Epithelial cell of esophagus (primary cell): ENCODE data around the gene MRPL38.

Source experiments
- DNase-seq: peaks from one replicate; pipeline ENCODE4 v3.0.0; 2010; ENCODE audit warnings: low read depth
- H3K4me3 ChIP-seq: 2 replicates; pipeline ENCODE4 v1.5.1; 2011; ENCODE audit warnings: mild to moderate bottlenecking, low read length, control low read depth
- CTCF ChIP-seq: IDR thresholded peaks from 2 replicates; pipeline ENCODE4 v1.5.1; 2011; ENCODE audit warnings: low read depth, mild to moderate bottlenecking, low read length, control low read depth, inconsistent platforms; ENCODE audit not compliant: insufficient read depth; ENCODE audit errors: missing control alignments

MRPL38 gene

GRCh38 chr17:75885431-75885830 lies 19.3 kb downstream of the MRPL38 start:
- no peak for DNase-seq
- no peak for TF ChIP-seq CTCF
- no peak overlapping the region for H3K4me3 ChIP-seq

DNA sequence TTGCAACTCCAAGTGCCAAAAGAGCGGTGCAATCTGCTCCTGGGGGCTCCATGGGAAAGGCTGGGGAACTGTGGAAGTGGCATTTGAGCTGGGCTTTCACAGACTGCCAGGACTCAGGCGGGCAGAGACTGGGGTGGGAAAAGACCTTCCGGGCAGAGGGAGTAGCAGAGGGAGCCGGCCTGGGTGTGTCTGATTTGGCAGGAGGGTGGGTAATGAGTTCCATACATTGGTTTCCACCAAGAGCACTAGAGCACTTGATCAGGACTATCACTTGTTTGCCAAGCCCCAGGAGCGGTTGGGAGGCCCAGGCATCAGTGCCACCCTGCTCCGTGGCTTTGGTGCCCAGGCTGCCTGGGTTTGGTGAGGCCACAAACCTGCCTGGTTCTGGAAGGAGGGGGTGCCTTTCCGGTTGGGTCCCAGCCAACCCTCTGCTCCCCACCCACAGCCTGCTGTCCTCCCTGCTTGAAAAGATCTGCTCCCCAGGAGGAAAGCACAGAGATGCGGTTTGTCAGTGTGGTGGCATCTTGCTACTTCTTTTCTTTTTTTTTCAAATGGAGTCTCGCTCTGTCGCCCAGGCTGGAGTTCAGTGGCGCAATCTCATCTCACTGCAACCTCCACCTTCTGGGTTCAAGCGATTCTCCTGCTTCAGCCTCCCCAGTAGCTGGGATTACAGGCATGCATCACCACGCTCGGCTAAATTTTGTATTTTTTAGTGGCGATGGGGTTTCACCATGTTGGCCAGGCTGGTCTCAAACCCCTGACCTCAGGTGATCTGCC lies 22.8 kb downstream of the MRPL38 start:
- H3K4me3 ChIP-seq, result no peak overlapping the region
- DNase-seq, result no peak
- TF ChIP-seq CTCF, result no peak

GRCh38 chr17:75880266-75880665 lies 24.4 kb downstream of the MRPL38 start:
- DNase-seq, result no peak
- TF ChIP-seq CTCF, result no peak
- H3K4me3 ChIP-seq, result no peak overlapping the region

DNA sequence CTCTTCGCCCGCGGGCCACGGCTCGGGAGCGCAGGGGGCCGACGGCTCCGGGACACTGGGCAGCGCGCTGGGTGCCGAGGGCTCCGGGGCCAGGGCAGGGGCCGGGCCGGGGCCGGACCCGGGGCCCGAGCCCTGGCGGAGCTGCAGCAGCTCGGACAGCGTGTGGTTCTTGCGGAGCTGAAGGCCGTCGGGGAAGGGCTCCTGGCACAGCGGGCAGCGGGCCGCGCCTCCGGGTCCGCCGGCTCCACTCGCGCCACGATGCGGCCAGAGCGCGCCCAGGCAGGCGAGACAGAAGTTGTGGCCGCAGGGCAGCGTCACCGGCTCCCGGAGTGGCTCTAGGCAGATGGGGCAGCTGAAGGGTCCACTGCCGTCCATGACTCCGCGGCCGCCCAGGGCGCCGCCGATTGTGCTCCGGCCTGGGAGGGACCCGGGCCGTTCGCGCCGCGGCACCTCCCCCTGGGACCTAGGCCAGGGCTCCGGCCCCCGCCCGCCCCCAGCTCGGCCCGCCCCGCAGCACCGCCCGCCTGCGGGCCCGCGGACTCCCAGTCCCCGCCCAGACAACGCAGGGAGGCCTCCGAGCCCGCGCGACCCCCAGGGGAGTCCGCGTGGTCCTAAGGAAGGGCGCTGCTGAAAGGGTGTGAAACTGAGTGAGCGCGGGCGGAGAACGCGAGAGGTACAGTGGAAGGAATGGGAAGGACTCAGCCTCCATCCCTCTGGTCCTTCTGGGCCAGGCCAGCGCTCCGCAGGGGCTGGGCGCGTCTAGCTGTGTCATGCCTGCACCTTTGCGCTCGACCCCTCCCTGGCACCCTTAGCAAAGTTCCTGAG lies 26.3 kb downstream of the MRPL38 start, which contains the start of gene TRIM47:
TRIM47 (minus strand) TSS at position 408 of the 825 bp plus-strand sequence; CDS start at position 375, 33 bp downstream.
- peak; percentile 52 for DNase-seq
- peak within 1 kb of the TSS; percentile 48 for H3K4me3 ChIP-seq
- peak; percentile 14 for TF ChIP-seq CTCF

GRCh38 chr17:75877752-75878173 lies 26.9 kb downstream of the MRPL38 start:
- TF ChIP-seq CTCF, result peak; percentile 29
- DNase-seq, result peak; percentile 85
- H3K4me3 ChIP-seq, result peak overlapping the region; percentile 48

GRCh38 chr17:75876938-75877751 lies 27.5 kb downstream of the MRPL38 start:
- peak; percentile 79 for DNase-seq
- peak overlapping the region; percentile 48 for H3K4me3 ChIP-seq

More at GRCh38 chr17:75876938-75877751, 27.5 kb downstream of the MRPL38 start:
- TF ChIP-seq CTCF, result no peak
